Pancreas (tissue), 10 donors: ENCODE measurements around the gene DCTN2. TPM values are rescaled to one million over a fixed set of nuclear protein-coding genes. Genes with fewer than 3 reads are reported as not detected.

ENCODE experiments used
- ATAC-seq, 4 donors: fragments of 200-7000 bp; cut with Tn5 transposase; one replicate each; pipeline versions ENCODE4 v1.8.0 to v1.9.1; 2020; ENCODE audit warnings: mild to moderate bottlenecking in 4 of 4, moderate library complexity in 4 of 4
- DNase-seq, 6 donors: peaks; one replicate each; pipeline ENCODE4 v3.0.0-alpha.2; 2020
- FAIRE-seq: peaks from 2 replicates; lab custom pipeline; 2012; peaks lifted over from hg19 to GRCh38; lab: Jason Lieb, UNC
- H3K27ac ChIP-seq, 4 donors: fragments of 200-600 bp; sonication (generic); 1 replicate in 3 of 4; 2 replicates in 1 of 4; pipeline versions ENCODE4 v1.5.0 to v1.8.0; 2020
- H3K27me3 ChIP-seq, 4 donors: fragments of 200-600 bp; one replicate each; pipeline ENCODE4 v1.8.0; 2021
- H3K36me3 ChIP-seq, 3 donors: fragments of 200-600 bp; sonication (generic) in 1 of 3; one replicate each; pipeline versions ENCODE4 v1.5.0 to v1.8.0; 2020 to 2021
- H3K4me1 ChIP-seq, 3 donors: fragments of 200-600 bp; one replicate each; pipeline ENCODE4 v1.8.0; 2021
- H3K4me3 ChIP-seq, 4 donors: fragments of 200-600 bp; sonication (generic) in 2 of 4; one replicate each; pipeline versions ENCODE4 v1.5.0 to v1.8.0; 2020 to 2021
- H3K9me3 ChIP-seq, 4 donors: fragments of 200-600 bp; one replicate each; pipeline ENCODE4 v1.8.0; 2021
- WGBS, 2 donors: extraction: QIAGEN DNeasy Blood & Tissue Kit; methylation state at CpG; one replicate each; pipeline ENCODE4 v1.1.7; 2013; 5-methylcytosine and 5-hydroxymethylcytosine counted together
- intact Hi-C, 3 donors: fragments of 100-400 bp; cut with DNase I; formaldehyde crosslinking; loops; one replicate each; pipeline versions ENCODE4 v1.11.1 to v1.14.2; 2022
- polyA plus RNA-seq, 2 donors: library from polyadenylated mRNA; stranded (reverse); fragments of 200-250 nt; gene quantifications; one replicate each; pipeline ENCODE4 v1.2.3, GENCODE V29; 2013
- total RNA-seq, 6 donors: library from RNA; stranded (reverse); fragmentation: NEBNext Ultra II Directional in 4 of 6; extraction: Animal tissue kit (Norgen Biotek cat#: 25700) in 4 of 6; gene quantifications; one replicate each; pipeline versions ENCODE4 v1.2.1 to v1.2.4, GENCODE V29; 2021 to 2023
- TF ChIP-seq, protein P1 (sequence below), 4 donors: fragments of 200-600 bp; sonication (generic) in 3 of 4; IDR thresholded peaks; one replicate each; pipeline versions ENCODE4 v1.5.0 to v1.8.0; 2021; ENCODE audit warnings: antibody characterized with exemption in 4 of 4
- donor health status: healthy with polysubstance abuse.
- donor health status: DM: no; HTN: no; CAD: no; lungs with moderate emphysema.
- donor health status: DM: no; HTN: no; CAD: no.
- donor health status: control.
- donor health status: control.
- donor health status: Bipolar disorder and iron deficiency.
- donor health status: DM: yes; HTN: yes; CAD: no.
- donor health status: DM: no; HTN: no; CAD: no.
- donor health status: DM: no; HTN: no; CAD: no.
- donor health status: DM: yes; HTN: yes; CAD: no.

Gene DCTN2
- total and polyA plus RNA-seq, 8 donors = 54.9 to 117 (median 64.4) TPM

DNA sequence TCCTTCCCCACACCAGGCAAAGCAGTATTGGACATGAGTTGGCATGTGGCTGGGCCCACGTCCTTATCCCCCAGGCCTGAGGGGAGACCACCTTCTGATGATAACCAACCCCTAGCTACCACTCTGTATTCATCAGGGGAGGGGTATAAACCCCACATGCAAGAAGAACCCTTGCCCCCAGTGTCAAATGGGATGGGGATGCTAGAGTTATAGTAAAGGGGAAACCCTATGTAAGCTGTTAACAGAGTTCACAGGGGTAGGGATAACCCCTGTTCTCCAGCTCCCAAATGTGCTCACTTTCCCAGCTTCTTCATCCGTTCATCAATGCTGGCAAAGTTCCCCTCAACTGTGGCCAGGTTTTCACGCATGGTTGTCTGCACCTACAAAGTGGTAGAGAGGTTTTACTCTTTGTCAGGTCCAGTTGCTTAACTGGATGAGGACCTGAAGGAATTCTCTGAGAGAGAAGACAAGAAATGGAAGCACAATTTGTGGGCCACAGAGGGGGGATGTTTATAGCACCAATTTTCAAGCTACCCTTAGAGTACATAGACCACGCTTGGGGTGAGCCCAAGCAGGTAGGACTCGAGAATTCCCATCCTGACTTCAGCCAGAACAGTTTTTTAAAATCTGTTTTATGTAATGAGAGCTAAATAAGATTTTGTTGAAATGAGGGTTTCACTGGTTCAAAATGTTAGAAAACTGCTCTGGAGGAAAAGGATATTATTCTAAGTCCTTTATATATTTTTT is 16.4 kb downstream of the DCTN2 start:
- no peaks in the 10 kb centered on the region for H3K9me3 ChIP-seq
- FAIRE-seq (no peak), DNase-seq (no peak), ATAC-seq (no peak)
- TF ChIP-seq, protein P1, sequence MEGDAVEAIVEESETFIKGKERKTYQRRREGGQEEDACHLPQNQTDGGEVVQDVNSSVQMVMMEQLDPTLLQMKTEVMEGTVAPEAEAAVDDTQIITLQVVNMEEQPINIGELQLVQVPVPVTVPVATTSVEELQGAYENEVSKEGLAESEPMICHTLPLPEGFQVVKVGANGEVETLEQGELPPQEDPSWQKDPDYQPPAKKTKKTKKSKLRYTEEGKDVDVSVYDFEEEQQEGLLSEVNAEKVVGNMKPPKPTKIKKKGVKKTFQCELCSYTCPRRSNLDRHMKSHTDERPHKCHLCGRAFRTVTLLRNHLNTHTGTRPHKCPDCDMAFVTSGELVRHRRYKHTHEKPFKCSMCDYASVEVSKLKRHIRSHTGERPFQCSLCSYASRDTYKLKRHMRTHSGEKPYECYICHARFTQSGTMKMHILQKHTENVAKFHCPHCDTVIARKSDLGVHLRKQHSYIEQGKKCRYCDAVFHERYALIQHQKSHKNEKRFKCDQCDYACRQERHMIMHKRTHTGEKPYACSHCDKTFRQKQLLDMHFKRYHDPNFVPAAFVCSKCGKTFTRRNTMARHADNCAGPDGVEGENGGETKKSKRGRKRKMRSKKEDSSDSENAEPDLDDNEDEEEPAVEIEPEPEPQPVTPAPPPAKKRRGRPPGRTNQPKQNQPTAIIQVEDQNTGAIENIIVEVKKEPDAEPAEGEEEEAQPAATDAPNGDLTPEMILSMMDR (IDR thresholded peaks at IDR 0.05) = no peak
- H3K36me3 ChIP-seq = peaks cover 6 to 79% (median 38%) of the 10 kb centered on the region in 3 donors
- no peak overlapping the region for H3K27ac ChIP-seq
- intact Hi-C loops = no loop called here
- no peaks in the 10 kb centered on the region for H3K27me3 ChIP-seq
- H3K4me1 ChIP-seq = no peaks in the 10 kb centered on the region
- no peak overlapping the region for H3K4me3 ChIP-seq
- 77 to 80% methylated on average over 5 of the region's 5 CpGs for WGBS, 2 donors

DNA sequence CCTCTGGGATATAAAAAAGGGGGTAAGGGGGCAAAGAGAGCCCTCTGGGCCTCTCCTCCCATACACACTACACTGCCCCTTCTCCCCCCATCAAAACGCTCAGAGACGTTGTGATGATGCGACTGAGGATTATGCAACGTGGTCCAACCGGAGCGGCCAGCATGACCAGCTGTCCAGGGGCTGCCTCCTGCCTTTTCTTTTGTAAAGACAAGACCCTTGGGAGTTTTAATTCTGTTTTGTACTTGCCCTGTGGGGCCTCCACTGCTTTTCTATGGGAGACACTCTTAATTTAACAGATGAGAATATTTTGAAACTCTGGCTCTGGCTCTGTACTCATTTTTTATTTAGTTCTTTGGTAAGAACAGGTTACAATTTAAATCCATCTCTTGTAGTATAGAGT is 17.2 kb downstream of the DCTN2 start:
- Histone ChIP-seq H3K9me3 (no peaks in the 10 kb centered on the region), H3K36me3 (peaks cover 6 to 76% (median 36%) of the 10 kb centered on the region in 3 donors), H3K4me3 (no peak overlapping the region), H3K4me1 (no peaks in the 10 kb centered on the region), H3K27ac (no peak overlapping the region), H3K27me3 (no peaks in the 10 kb centered on the region)
- TF ChIP-seq, protein P1 (IDR thresholded peaks at IDR 0.05) = no peak
- ATAC-seq = no peak
- no peak for DNase-seq
- intact Hi-C loops = no loop called here
- WGBS, 2 donors = 75 to 78% methylated on average over 6 of the region's 6 CpGs
- FAIRE-seq = no peak

DNA sequence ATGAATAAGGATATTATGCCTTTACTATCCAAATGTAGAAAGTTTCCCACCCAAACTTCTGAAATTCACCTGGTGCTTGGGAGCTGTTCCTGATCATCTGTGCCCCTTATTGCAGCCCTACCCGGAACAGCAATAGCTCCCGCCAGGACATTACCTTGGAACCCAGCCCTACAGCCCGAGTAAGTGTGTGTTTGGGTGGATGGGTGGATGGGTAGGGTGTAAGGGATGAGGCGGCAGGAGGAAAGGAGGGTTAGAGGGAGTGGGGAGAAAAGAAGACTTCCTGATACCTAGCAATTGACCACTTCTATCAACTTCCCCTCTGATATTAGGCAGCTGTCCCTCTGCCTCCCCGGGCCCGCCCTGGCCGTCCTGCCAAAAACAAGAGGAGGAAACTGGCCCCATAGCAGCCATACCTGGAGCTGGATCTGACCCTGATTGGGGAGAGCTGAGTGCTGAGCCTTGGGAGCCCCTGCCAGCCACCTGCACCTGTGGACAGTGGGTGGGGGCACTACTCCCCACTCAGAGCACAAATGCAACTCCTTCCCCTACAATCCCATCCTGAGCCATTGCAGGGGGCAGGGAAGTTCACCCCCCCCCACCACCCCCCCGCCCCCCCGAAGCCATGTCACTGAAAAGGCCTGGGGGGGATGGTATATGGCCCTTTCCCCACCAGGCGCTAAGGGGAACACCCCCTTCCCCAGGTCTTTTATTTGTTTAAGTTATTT is 18.0 kb downstream of the DCTN2 start:
- Histone ChIP-seq H3K4me1 (peaks cover 3 to 8% (median 5%) of the 10 kb centered on the region in 3 donors), H3K27me3 (no peaks in the 10 kb centered on the region), H3K27ac (no peak overlapping the region), H3K36me3 (peaks cover 6 to 68% (median 28%) of the 10 kb centered on the region in 3 donors), H3K4me3 (no peak overlapping the region), H3K9me3 (no peaks in the 10 kb centered on the region)
- 69 to 73% methylated on average over 10 of the region's 10 CpGs for WGBS, 2 donors
- intact Hi-C loops = no loop called here
- TF ChIP-seq, protein P1 (IDR thresholded peaks at IDR 0.05) = no peak
- ATAC-seq (no peak), DNase-seq (no peak), FAIRE-seq (no peak)

DNA sequence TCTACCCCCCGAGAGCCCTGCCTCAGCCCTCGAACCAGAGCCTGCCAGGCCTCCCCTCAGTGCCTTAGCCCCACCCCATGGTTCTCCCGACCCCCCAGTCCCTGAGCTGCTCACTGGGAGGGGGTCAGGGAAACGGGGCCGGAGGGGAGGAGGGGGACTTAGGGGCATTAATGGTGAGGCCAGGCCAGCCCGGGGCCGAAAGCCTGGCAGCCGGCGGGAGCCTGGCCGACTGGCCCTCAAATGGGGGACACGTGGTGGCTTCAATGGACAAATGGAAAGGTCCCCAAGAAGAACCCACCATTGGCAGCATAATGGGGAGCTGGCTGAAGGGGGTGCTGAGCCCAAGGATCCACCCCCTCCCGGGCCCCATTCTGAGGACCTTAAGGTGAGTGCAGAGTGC is 18.8 kb downstream of the DCTN2 start:
- Histone ChIP-seq H3K36me3 (peaks cover 6 to 60% (median 25%) of the 10 kb centered on the region in 3 donors), H3K4me1 (peaks cover 9 to 14% (median 10%) of the 10 kb centered on the region in 3 donors), H3K4me3 (no peak overlapping the region), H3K9me3 (no peaks in the 10 kb centered on the region), H3K27ac (no peak overlapping the region), H3K27me3 (no peaks in the 10 kb centered on the region)
- TF ChIP-seq, protein P1 (IDR thresholded peaks at IDR 0.05) = no peak
- FAIRE-seq (no peak), ATAC-seq (no peak), DNase-seq (peak in 1 of 6 donors; percentile 62)
- intact Hi-C loops = no loop called here
- WGBS, 2 donors = 84 to 86% methylated on average over 12 of the region's 12 CpGs
